Upper lobe of right lung (tissue), 1 donor: ENCODE results near the gene TSSK6. TPM values are rescaled to one million over a fixed set of nuclear protein-coding genes. Genes with fewer than 3 reads are reported as not detected.

Experiments
- ATAC-seq: fragments of 200-7000 bp; cut with Tn5 transposase; one replicate; pipeline ENCODE4 v1.9.1; 2020; ENCODE audit warnings: mild to moderate bottlenecking, moderate library complexity
- DNase-seq: peaks from one replicate; pipeline ENCODE4 v3.0.0-alpha.2; 2020
- H3K27ac ChIP-seq: fragments of 200-600 bp; one replicate; pipeline ENCODE4 v1.8.0; 2022
- H3K27me3 ChIP-seq: fragments of 200-600 bp; one replicate; pipeline ENCODE4 v1.8.0; 2022; ENCODE audit warnings: mild to moderate bottlenecking
- H3K36me3 ChIP-seq: fragments of 200-600 bp; one replicate; pipeline ENCODE4 v1.8.0; 2022
- H3K4me1 ChIP-seq: fragments of 200-600 bp; one replicate; pipeline ENCODE4 v1.8.0; 2022
- H3K4me3 ChIP-seq: fragments of 200-600 bp; one replicate; pipeline ENCODE4 v1.8.0; 2022; ENCODE audit warnings: mild to moderate bottlenecking
- H3K9me3 ChIP-seq: fragments of 200-600 bp; one replicate; pipeline ENCODE4 v1.8.0; 2022
- CTCF ChIP-seq: fragments of 200-600 bp; IDR thresholded peaks from one replicate; pipeline ENCODE4 v1.8.0; 2022; ENCODE audit warnings: antibody characterized with exemption
- intact Hi-C: fragments of 100-400 bp; cut with DNase I; formaldehyde crosslinking; loops from one replicate; pipeline ENCODE4 v1.11.0; 2022
- total RNA-seq: library from RNA; stranded (reverse); fragmentation: NEBNext Ultra II Directional; extraction: Animal tissue kit (Norgen Biotek cat#: 25700); gene quantifications from one replicate; pipeline ENCODE4 v1.2.1, GENCODE V29; 2021
- donor health status: DM: no; HTN: yes; CAD: no; lungs with severe emphysema.

TSSK6 gene
- total RNA-seq, 1 donor from 2014 or later: 1.8 TPM

GRCh38 chr19:19535311-19536191 is 20.2 kb upstream of the TSSK6 start:
- H3K27ac ChIP-seq: no peak overlapping the region
- intact Hi-C loops: loop anchor here (10.0 kb wide), 1 partner anchor 419 kb away; no protein-coding TSS in a partner anchor

GRCh38 chr19:19534556-19535265 is 19.4 kb upstream of the TSSK6 start:
- Histone ChIP-seq H3K9me3 (no peaks in the 10 kb centered on the region), H3K36me3 (no peaks in the 10 kb centered on the region), H3K27me3 (peaks cover 20% of the 10 kb centered on the region), H3K27ac (no peak overlapping the region), H3K4me3 (no peak overlapping the region), H3K4me1 (peaks cover 18% of the 10 kb centered on the region)
- intact Hi-C loops: loop anchor here (5.0 to 10.0 kb wide), 2 partner anchors 108 to 420 kb away; partner anchors contain the start of gene GMIP
- DNase-seq (no peak), ATAC-seq (no peak)
- TF ChIP-seq CTCF: no peak

More at GRCh38 chr19:19535311-19536191, 20.2 kb upstream of the TSSK6 start:
- Histone ChIP-seq H3K9me3 (no peaks in the 10 kb centered on the region), H3K36me3 (no peaks in the 10 kb centered on the region), H3K27me3 (peaks cover 29% of the 10 kb centered on the region), H3K4me3 (no peak overlapping the region), H3K4me1 (peaks cover 18% of the 10 kb centered on the region)
- DNase-seq (no peak), ATAC-seq (no peak)
- TF ChIP-seq CTCF: no peak

GRCh38 chr19:19533841-19534240 is 18.5 kb upstream of the TSSK6 start:
- H3K4me3 ChIP-seq: no peak overlapping the region
- intact Hi-C loops: loop anchor here (5.0 to 10.0 kb wide), 2 partner anchors 108 to 421 kb away; partner anchors contain the start of gene GMIP
- no peak for TF ChIP-seq CTCF

GRCh38 chr19:19532806-19533701 is 17.7 kb upstream of the TSSK6 start:
- H3K4me3 ChIP-seq: no peak overlapping the region
- intact Hi-C loops: loop anchor here (5.0 to 10.0 kb wide), 2 partner anchors 109 to 422 kb away; partner anchors contain the start of gene GMIP
- no peak overlapping the region for H3K27ac ChIP-seq
- ATAC-seq (no peak), DNase-seq (no peak)
- H3K27me3 ChIP-seq: peaks cover 4% of the 10 kb centered on the region
- peaks cover 6% of the 10 kb centered on the region for H3K36me3 ChIP-seq
- no peaks in the 10 kb centered on the region for H3K9me3 ChIP-seq
- no peak for TF ChIP-seq CTCF
- peaks cover 10% of the 10 kb centered on the region for H3K4me1 ChIP-seq

More at GRCh38 chr19:19533841-19534240, 18.5 kb upstream of the TSSK6 start:
- H3K36me3 ChIP-seq: no peaks in the 10 kb centered on the region
- DNase-seq (no peak), ATAC-seq (no peak)
- H3K27me3 ChIP-seq: peaks cover 12% of the 10 kb centered on the region
- no peaks in the 10 kb centered on the region for H3K9me3 ChIP-seq
- peaks cover 18% of the 10 kb centered on the region for H3K4me1 ChIP-seq
- no peak overlapping the region for H3K27ac ChIP-seq
